ENCODE data around the gene USP33. TPM values are rescaled to one million over a fixed set of nuclear protein-coding genes. Genes with fewer than 3 reads are reported as not detected.
"Not testable (repeated sequence)": the region's sequence is repeated elsewhere in the genome, so short reads cannot be mapped to it uniquely, and the experiment has no call there.

Gene USP33
- total RNA-seq, 1 experiment from 2014 or later = 103 TPM

DNA sequence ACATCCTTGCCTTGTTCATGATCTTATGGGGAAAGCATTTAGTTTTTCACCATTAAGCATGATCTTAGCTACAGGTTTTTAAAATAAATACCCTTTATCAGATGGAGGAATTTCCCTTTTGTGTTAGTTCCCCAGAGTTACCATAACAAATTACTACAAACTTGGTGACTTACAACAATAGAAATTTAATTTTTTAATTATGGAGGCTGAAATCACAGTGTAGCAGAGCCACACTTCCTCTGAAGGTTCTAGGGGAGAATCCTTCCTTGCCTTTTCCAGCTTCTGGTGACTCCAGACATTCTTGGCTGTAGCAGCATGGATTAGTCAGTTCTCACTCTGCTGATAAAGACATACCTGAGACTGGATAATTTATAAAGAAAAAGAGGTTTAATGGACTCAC is 38.3 kb upstream of the USP33 start:
- no peak for TF ChIP-seq EZH2 (IDR thresholded peaks at IDR 0.05; ENCODE audit: borderline replicate concordance, low read depth, low read length, poor library complexity, severe bottlenecking)
- TF ChIP-seq, protein P1, sequence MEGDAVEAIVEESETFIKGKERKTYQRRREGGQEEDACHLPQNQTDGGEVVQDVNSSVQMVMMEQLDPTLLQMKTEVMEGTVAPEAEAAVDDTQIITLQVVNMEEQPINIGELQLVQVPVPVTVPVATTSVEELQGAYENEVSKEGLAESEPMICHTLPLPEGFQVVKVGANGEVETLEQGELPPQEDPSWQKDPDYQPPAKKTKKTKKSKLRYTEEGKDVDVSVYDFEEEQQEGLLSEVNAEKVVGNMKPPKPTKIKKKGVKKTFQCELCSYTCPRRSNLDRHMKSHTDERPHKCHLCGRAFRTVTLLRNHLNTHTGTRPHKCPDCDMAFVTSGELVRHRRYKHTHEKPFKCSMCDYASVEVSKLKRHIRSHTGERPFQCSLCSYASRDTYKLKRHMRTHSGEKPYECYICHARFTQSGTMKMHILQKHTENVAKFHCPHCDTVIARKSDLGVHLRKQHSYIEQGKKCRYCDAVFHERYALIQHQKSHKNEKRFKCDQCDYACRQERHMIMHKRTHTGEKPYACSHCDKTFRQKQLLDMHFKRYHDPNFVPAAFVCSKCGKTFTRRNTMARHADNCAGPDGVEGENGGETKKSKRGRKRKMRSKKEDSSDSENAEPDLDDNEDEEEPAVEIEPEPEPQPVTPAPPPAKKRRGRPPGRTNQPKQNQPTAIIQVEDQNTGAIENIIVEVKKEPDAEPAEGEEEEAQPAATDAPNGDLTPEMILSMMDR (conservative IDR thresholded peaks at IDR 0.05; ENCODE audit: low read depth, low read length) = no peak
- intact Hi-C loops (cut with micrococcal nuclease; ENCODE audit: unreplicated experiment) = no loop called here
- peaks cover 8% of the 10 kb centered on the region for H3K36me3 ChIP-seq (ENCODE audit: insufficient read depth, low read length, poor library complexity, severe bottlenecking)
- no peak overlapping the region for H3K4me3 ChIP-seq (ENCODE audit: low read depth, low read length, poor library complexity, severe bottlenecking)
- no peak overlapping the region for H3K27ac ChIP-seq (ENCODE audit: low read depth, low read length, poor library complexity, severe bottlenecking)
- H3K9me3 ChIP-seq (ENCODE audit: low read depth, low read length, poor library complexity, severe bottlenecking) = no peaks in the 10 kb centered on the region
- DNase-seq (ENCODE audit: low spot score) = no peak
- no TSS peak for BruUV-seq (replicated peaks)
- POLR2A ChIA-PET (ENCODE audit: low non-redundant PET) = no interaction called here
- CTCF ChIA-PET = no interaction called here
- H3K27me3 ChIP-seq (replicated peaks; ENCODE audit: insufficient read depth, low read depth, low read length, poor library complexity) = no peaks in the 10 kb centered on the region
- no peaks in the 10 kb centered on the region for H3K4me1 ChIP-seq (ENCODE audit: insufficient read depth, low read length, poor library complexity, severe bottlenecking)

DNA sequence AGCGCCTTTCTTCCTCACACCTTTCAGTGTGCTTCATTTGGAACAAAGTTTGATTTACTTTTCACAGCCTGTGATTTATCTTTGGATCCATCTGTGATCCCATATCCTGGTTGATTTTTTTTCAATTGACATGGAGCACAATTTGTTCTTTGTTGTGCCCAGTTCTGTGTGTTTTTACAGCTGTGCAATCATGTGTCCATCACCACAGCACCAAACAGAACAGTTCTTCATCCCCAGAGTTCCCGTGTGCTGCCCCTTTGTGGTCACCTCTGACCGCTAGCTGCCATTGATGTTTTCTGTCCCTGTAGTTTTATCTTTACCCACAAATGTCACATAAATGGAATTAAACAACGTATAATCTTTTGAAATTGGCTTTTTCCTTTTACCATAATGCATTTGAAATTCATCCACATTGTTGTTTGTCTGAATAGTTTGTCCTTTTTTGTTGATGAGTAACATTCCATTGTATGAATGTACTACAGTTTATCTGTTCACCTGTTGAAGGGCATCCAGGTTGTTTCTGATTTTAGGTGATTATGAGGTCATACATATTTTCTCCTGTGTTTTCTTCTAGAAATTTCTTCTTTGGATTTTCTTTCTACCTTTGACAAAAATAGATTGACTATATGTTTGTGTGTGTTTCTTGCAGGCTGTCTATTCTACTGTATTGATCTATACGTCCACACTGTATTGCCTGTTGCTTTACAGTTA is 37.2 kb upstream of the USP33 start:
- TF ChIP-seq, protein P1 (conservative IDR thresholded peaks at IDR 0.05; ENCODE audit: low read depth, low read length) = no peak
- H3K27me3 ChIP-seq (replicated peaks; ENCODE audit: insufficient read depth, low read depth, low read length, poor library complexity) = no peaks in the 10 kb centered on the region
- no peaks in the 10 kb centered on the region for H3K9me3 ChIP-seq (ENCODE audit: low read depth, low read length, poor library complexity, severe bottlenecking)
- no peaks in the 10 kb centered on the region for H3K36me3 ChIP-seq (ENCODE audit: insufficient read depth, low read length, poor library complexity, severe bottlenecking)
- DNase-seq (ENCODE audit: low spot score) = no peak
- no peak overlapping the region for H3K4me3 ChIP-seq (ENCODE audit: low read depth, low read length, poor library complexity, severe bottlenecking)
- no peak overlapping the region for H3K27ac ChIP-seq (ENCODE audit: low read depth, low read length, poor library complexity, severe bottlenecking)
- intact Hi-C loops (cut with micrococcal nuclease; ENCODE audit: unreplicated experiment) = no loop called here
- CTCF ChIA-PET = no interaction called here
- BruUV-seq (replicated peaks) = no TSS peak
- POLR2A ChIA-PET (ENCODE audit: low non-redundant PET) = no interaction called here
- H3K4me1 ChIP-seq (ENCODE audit: insufficient read depth, low read length, poor library complexity, severe bottlenecking) = no peaks in the 10 kb centered on the region

DNA sequence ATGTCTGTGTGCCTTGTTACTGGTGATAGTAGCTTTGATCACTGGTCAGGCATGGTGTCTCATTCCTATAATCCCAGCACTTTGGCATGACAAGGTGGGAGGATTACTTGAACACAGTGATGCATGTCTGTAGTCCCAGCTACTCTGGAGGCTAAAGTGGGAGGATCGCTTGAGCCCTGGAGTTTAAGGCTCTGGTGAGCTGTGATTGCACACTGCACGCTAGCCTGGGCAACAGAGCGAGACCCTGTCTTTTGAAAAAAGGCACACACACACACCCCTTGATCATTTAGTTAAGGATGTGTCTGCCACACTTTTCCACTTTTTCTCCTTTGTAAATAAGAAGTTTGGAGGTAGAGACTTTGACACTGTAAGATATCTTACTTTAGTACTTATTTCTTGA is 34.9 kb upstream of the USP33 start:
- ChIA-PET CTCF (no interaction called here), POLR2A (ENCODE audit: low non-redundant PET) (no interaction called here)
- DNase-seq (ENCODE audit: low spot score) = no peak
- Histone ChIP-seq H3K36me3 (ENCODE audit: insufficient read depth, low read length, poor library complexity, severe bottlenecking) (no peaks in the 10 kb centered on the region), H3K27ac (ENCODE audit: low read depth, low read length, poor library complexity, severe bottlenecking) (no peak overlapping the region), H3K9me3 (ENCODE audit: low read depth, low read length, poor library complexity, severe bottlenecking) (no peaks in the 10 kb centered on the region), H3K27me3 (replicated peaks; ENCODE audit: insufficient read depth, low read depth, low read length, poor library complexity) (no peaks in the 10 kb centered on the region), H3K4me3 (ENCODE audit: low read depth, low read length, poor library complexity, severe bottlenecking) (no peak overlapping the region), H3K4me1 (ENCODE audit: insufficient read depth, low read length, poor library complexity, severe bottlenecking) (no peaks in the 10 kb centered on the region)
- intact Hi-C loops (cut with micrococcal nuclease; ENCODE audit: unreplicated experiment) = no loop called here
- no peak for TF ChIP-seq EZH2 (IDR thresholded peaks at IDR 0.05; ENCODE audit: borderline replicate concordance, low read depth, low read length, poor library complexity, severe bottlenecking)
- TF ChIP-seq, protein P1 (conservative IDR thresholded peaks at IDR 0.05; ENCODE audit: low read depth, low read length) = no peak
- no TSS peak for BruUV-seq (replicated peaks)

DNA sequence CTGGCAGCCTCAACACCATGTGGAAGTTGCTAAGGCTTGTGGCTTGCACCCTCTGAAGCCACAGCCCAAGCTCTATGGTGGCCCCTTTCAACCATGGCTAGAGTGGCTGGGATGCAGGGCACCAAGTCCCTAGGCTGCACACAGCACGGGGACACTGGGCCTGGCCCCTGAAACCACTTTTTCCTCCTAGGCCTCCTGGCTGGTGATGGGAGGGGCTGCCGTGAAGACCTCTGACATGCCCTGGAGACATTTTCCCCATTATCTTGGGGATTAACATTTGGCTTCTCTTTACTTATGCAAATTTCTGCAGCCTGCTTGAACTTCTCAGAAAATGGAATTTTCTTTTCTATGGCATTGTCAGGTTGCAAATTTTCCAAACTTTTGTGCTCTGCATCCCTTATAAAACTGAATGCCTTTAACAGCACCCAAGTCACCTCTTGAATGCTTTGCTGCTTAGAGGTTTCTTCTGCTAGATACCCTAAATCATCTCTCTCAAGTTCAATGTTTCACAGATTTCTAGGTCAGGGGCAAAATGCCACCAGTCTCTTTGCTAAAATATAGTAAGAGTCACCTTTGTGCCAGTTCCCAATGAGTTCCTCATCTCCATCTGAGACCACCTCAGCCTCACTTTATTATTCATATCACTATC is 26.6 kb upstream of the USP33 start:
- peaks cover 30% of the 10 kb centered on the region for H3K36me3 ChIP-seq (ENCODE audit: insufficient read depth, low read length, poor library complexity, severe bottlenecking)
- H3K27ac ChIP-seq (ENCODE audit: low read depth, low read length, poor library complexity, severe bottlenecking); POLR2A ChIA-PET (ENCODE audit: low non-redundant PET); DNase-seq (ENCODE audit: low spot score); H3K27me3 ChIP-seq (replicated peaks; ENCODE audit: insufficient read depth, low read depth, low read length, poor library complexity); H3K4me3 ChIP-seq (ENCODE audit: low read depth, low read length, poor library complexity, severe bottlenecking); CTCF ChIA-PET; H3K4me1 ChIP-seq (ENCODE audit: insufficient read depth, low read length, poor library complexity, severe bottlenecking); H3K9me3 ChIP-seq (ENCODE audit: low read depth, low read length, poor library complexity, severe bottlenecking); intact Hi-C loops (cut with micrococcal nuclease; ENCODE audit: unreplicated experiment); BruUV-seq (replicated peaks): not testable (repeated sequence)

Measured in A673 (cell line).